Endodermal cell (in vitro differentiated cells): Measurements from ENCODE around the gene LTF. TPM values are rescaled to one million over a fixed set of nuclear protein-coding genes. Genes with fewer than 3 reads are reported as not detected.
"Not testable (repeated sequence)": the region's sequence is repeated elsewhere in the genome, so short reads cannot be mapped to it uniquely, and the experiment has no call there.

Source experiments
- DNase-seq: peaks from one replicate; pipeline ENCODE4 v3.0.0-alpha.2; 2017
- H3K27ac ChIP-seq: 2 replicates; pipeline ENCODE4 v1.5.1; 2013; ENCODE audit warnings: mild to moderate bottlenecking, low read depth, low read length, moderate library complexity
- H3K27me3 ChIP-seq: 2 replicates; pipeline ENCODE4 v1.6.1; 2013; ENCODE audit warnings: mild to moderate bottlenecking, low read length, moderate library complexity; ENCODE audit not compliant: insufficient read depth, control insufficient read depth, poor library complexity, severe bottlenecking
- H3K36me3 ChIP-seq: 2 replicates; pipeline ENCODE4 v1.7.0; 2013; ENCODE audit warnings: mild to moderate bottlenecking, low read length, moderate library complexity; ENCODE audit not compliant: control insufficient read depth, insufficient read depth
- H3K4me1 ChIP-seq: one replicate; pipeline ENCODE4 v1.7.0; 2013; ENCODE audit warnings: low read length; ENCODE audit not compliant: control insufficient read depth, insufficient read depth
- H3K4me3 ChIP-seq: 2 replicates; pipeline ENCODE4 v1.5.1; 2013; ENCODE audit warnings: mild to moderate bottlenecking, low read length, moderate library complexity
- H3K9ac ChIP-seq: 2 replicates; pipeline ENCODE4 v1.6.1; 2013; ENCODE audit warnings: mild to moderate bottlenecking, low read length, moderate library complexity; ENCODE audit not compliant: poor library complexity, severe bottlenecking; ENCODE audit errors: extremely low read depth
- H3K9me3 ChIP-seq: 2 replicates; pipeline ENCODE4 v1.6.1; 2013; ENCODE audit warnings: mild to moderate bottlenecking, low read length, moderate library complexity; ENCODE audit not compliant: control insufficient read depth
- H3K27ac Mint-ChIP-seq: 2 replicates; pipeline ENCODE4 v1.8.0; 2020; ENCODE audit warnings: mixed read lengths
- H3K27me3 Mint-ChIP-seq: 2 replicates; pipeline ENCODE4 v1.8.0; 2021; ENCODE audit warnings: mild to moderate bottlenecking, mixed read lengths; ENCODE audit not compliant: insufficient read depth
- H3K36me3 Mint-ChIP-seq: 2 replicates; pipeline ENCODE4 v1.8.0; 2020; ENCODE audit warnings: low read depth, mixed read lengths
- H3K4me1 Mint-ChIP-seq: 2 replicates; pipeline ENCODE4 v1.8.0; 2020; ENCODE audit warnings: mixed read lengths
- H3K4me3 Mint-ChIP-seq: 2 replicates; pipeline ENCODE4 v1.8.0; 2020; ENCODE audit warnings: mild to moderate bottlenecking, moderate library complexity, mixed read lengths
- H3K9me3 Mint-ChIP-seq: 2 replicates; pipeline ENCODE4 v1.8.0; 2020; ENCODE audit warnings: mild to moderate bottlenecking, mixed read lengths
- WGBS, 2 experiments: methylation state at CpG; one replicate each; pipeline versions ENCODE4 v1.1.5 to v1.1.7; 2013; ENCODE audit warnings: missing lambda C conversion rate in 2 of 2, mixed read lengths in 1 of 2; ENCODE audit not compliant: insufficient coverage in 1 of 2, insufficient read length in 1 of 2; 5-methylcytosine and 5-hydroxymethylcytosine counted together
- total RNA-seq, 2 donors: library from RNA; stranded (reverse); fragmentation: NEBNext Ultra II Directional in 1 of 2; extraction: Animal tissue kit (Norgen Biotek cat#: 25700) in 1 of 2; gene quantifications; 2 replicates in 1 of 2; 3 replicates in 1 of 2; pipeline ENCODE4 v1.2.1, GENCODE V29; 2021
- TF ChIP-seq, protein P1 (sequence below): fragments of 200-600 bp; sonication (generic); conservative IDR thresholded peaks from 2 replicates; pipeline ENCODE4 v1.5.0; 2021; ENCODE audit warnings: antibody characterized with exemption, mild to moderate bottlenecking

Gene LTF
- total RNA-seq, 2 donors from 2014 or later = 0.24 to 0.31 TPM

- 92 to 93% methylated on average over 6 of the region's 6 CpGs for WGBS, 2 experiments
- Mint-ChIP-seq H3K9me3 (no peaks in the 10 kb centered on the region), H3K27me3 (no peaks in the 10 kb centered on the region), H3K36me3 (no peaks in the 10 kb centered on the region), H3K27ac (no peak overlapping the region), H3K4me3 (no peak overlapping the region), H3K4me1 (peaks cover 23% of the 10 kb centered on the region)
- TF ChIP-seq, protein P1, sequence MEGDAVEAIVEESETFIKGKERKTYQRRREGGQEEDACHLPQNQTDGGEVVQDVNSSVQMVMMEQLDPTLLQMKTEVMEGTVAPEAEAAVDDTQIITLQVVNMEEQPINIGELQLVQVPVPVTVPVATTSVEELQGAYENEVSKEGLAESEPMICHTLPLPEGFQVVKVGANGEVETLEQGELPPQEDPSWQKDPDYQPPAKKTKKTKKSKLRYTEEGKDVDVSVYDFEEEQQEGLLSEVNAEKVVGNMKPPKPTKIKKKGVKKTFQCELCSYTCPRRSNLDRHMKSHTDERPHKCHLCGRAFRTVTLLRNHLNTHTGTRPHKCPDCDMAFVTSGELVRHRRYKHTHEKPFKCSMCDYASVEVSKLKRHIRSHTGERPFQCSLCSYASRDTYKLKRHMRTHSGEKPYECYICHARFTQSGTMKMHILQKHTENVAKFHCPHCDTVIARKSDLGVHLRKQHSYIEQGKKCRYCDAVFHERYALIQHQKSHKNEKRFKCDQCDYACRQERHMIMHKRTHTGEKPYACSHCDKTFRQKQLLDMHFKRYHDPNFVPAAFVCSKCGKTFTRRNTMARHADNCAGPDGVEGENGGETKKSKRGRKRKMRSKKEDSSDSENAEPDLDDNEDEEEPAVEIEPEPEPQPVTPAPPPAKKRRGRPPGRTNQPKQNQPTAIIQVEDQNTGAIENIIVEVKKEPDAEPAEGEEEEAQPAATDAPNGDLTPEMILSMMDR = no peak
- Histone ChIP-seq H3K9ac (no peak overlapping the region), H3K4me1 (peaks cover 5% of the 10 kb centered on the region), H3K27ac (no peak overlapping the region), H3K4me3 (peak overlapping the region; percentile 24), H3K9me3 (peaks cover 21% of the 10 kb centered on the region), H3K27me3 (no peaks in the 10 kb centered on the region), H3K36me3 (no peaks in the 10 kb centered on the region)
- no peak for DNase-seq
These were observed 75.4 kb downstream of the LTF start for GRCh38 chr3:46389306-46389705.

DNA sequence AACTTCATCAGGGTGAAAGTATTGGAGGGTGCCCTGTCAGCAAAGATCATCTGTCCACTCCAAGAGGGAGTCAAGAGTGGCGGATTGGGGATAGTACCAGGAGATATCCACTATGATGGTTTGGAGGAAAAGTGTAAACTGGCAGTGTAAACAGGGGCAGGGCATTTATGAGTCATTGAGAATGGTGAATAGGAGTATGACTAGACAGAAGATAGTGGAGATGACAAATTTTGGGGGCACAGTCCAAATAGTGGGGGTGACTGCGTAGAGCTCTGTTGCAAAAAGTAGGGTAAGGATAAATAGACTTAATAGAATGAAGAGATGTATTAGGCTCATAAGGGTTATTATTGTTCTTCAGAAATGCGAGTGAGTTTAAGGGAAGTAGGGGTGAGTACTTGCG lies 75.9 kb downstream of the LTF start:
- DNase-seq, H3K9me3 Mint-ChIP-seq, H3K27me3 ChIP-seq, H3K36me3 ChIP-seq, H3K27ac ChIP-seq, H3K27ac Mint-ChIP-seq, H3K9ac ChIP-seq, H3K27me3 Mint-ChIP-seq, H3K4me3 Mint-ChIP-seq, H3K36me3 Mint-ChIP-seq, H3K4me1 ChIP-seq: not testable (repeated sequence)
- peaks cover 21% of the 10 kb centered on the region for H3K4me1 Mint-ChIP-seq
- Histone ChIP-seq H3K9me3 (peaks cover 21% of the 10 kb centered on the region), H3K4me3 (peak overlapping the region; percentile 24)
- 94 to 97% methylated on average over 4 of the region's 4 CpGs for WGBS, 2 experiments

DNA sequence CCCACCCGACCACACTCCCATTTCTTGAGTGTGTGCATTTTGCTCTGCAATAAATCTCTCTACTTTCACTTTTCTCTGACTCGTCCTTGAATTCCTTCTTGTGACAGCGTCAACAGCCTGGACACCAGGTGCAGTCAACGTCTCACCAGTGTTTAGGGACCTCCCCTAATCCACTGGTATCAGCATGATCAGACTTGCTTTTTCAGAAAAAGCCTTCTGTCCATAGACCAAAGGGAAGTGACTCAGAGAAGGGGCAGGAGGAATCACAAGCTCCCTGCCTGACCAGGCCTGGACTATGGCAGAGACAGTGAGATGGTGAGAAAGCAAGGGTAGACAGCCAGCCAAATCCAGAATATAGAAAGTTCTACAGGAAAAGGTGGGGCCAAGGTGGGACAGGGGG lies 78.5 kb downstream of the LTF start:
- Histone ChIP-seq H3K9me3 (peaks cover 21% of the 10 kb centered on the region), H3K36me3 (no peaks in the 10 kb centered on the region), H3K4me3 (no peak overlapping the region), H3K27ac (no peak overlapping the region), H3K9ac (no peak overlapping the region), H3K27me3 (no peaks in the 10 kb centered on the region), H3K4me1 (peaks cover 12% of the 10 kb centered on the region)
- TF ChIP-seq, protein P1 = no peak
- H3K9me3 Mint-ChIP-seq = no peaks in the 10 kb centered on the region
- peaks cover 18% of the 10 kb centered on the region for H3K4me1 Mint-ChIP-seq
- 93 to 94% methylated on average over 4 of the region's 4 CpGs for WGBS, 2 experiments
- no peak overlapping the region for H3K27ac Mint-ChIP-seq
- H3K36me3 Mint-ChIP-seq = no peaks in the 10 kb centered on the region
- H3K4me3 Mint-ChIP-seq = no peak overlapping the region
- DNase-seq = no peak
- H3K27me3 Mint-ChIP-seq = no peaks in the 10 kb centered on the region

Other genes with a start within 250 kb of the LTF start
- gene CCR3, start 222.4 kb downstream of the LTF start, total RNA-seq = not detected
- gene CCR2, start 110.8 kb downstream of the LTF start, total RNA-seq = not detected
- not detected for gene CCR5, start 94.0 kb downstream of the LTF start, total RNA-seq
- gene CCRL2, start 57.6 kb downstream of the LTF start, total RNA-seq = not detected
- gene RTP3, start 33.1 kb upstream of the LTF start, total RNA-seq = not detected
- 10 to 100 TPM in 1 of 2 donors, 1 to 10 TPM in 1; 8.9 to 10.2 TPM for gene LRRC2, start 101.4 kb upstream of the LTF start, total RNA-seq
- gene FAM240A, start 147.6 kb upstream of the LTF start, total RNA-seq = not detected
- gene ALS2CL, start 228.8 kb upstream of the LTF start, total RNA-seq = 10 to 100 TPM in 1 of 2 donors, 1 to 10 TPM in 1; 8.9 to 20.8 TPM
- 1 to 10 TPM; 1.0 to 1.1 TPM for gene TMIE, start 236.5 kb upstream of the LTF start, total RNA-seq